GM18519 (cell line): ENCODE results near the gene MEGF11.

ENCODE experiments used
- ATAC-seq: cut with Tn5 transposase; IDR thresholded peaks from one replicate; pipeline ENCODE4 v1.9.1; 2021; ENCODE audit warnings: mild to moderate bottlenecking, moderate library complexity; ENCODE audit not compliant: unreplicated experiment, low FRiP score

The MEGF11 gene

GRCh38 chr15:66253418-66254088 lies at the start of gene MEGF11:
MEGF11 (minus strand) TSS chr15:66253750; CDS start chr15:66128403, 125,347 bp downstream.
- no peak for ATAC-seq

GRCh38 chr15:66302489-66303278 lies 49.1 kb upstream of the MEGF11 start:
- ATAC-seq, result no peak

- no peak for ATAC-seq
Measured at GRCh38 chr15:66298803-66299251, 45.3 kb upstream of the MEGF11 start.

GRCh38 chr15:66296186-66296585 lies 42.6 kb upstream of the MEGF11 start:
- no peak for ATAC-seq

DNA sequence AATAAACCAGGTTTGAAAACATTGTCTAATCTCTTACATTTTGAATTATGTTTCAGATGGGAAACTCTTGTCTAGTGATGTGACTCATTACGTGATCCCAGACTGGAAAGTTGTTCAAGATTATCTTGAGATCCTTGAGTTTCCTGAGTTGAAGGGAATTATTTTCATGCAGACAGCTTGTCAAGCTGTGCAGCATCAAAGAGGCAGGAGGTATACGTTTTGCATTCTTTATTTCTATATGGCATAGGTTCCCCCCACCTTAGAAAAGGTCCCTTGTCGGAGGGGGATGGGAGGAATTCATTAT lies 41.3 kb upstream of the MEGF11 start:
- no peak for ATAC-seq

- ATAC-seq, result peak; percentile 9
Measured at GRCh38 chr15:66294157-66294931, 40.8 kb upstream of the MEGF11 start.

GRCh38 chr15:66293419-66294156 lies 40.0 kb upstream of the MEGF11 start, which contains the start of gene DIS3L:
DIS3L (plus strand) TSS chr15:66293568; CDS start chr15:66293597, 29 bp downstream.
- peak; percentile 42 for ATAC-seq

DNA sequence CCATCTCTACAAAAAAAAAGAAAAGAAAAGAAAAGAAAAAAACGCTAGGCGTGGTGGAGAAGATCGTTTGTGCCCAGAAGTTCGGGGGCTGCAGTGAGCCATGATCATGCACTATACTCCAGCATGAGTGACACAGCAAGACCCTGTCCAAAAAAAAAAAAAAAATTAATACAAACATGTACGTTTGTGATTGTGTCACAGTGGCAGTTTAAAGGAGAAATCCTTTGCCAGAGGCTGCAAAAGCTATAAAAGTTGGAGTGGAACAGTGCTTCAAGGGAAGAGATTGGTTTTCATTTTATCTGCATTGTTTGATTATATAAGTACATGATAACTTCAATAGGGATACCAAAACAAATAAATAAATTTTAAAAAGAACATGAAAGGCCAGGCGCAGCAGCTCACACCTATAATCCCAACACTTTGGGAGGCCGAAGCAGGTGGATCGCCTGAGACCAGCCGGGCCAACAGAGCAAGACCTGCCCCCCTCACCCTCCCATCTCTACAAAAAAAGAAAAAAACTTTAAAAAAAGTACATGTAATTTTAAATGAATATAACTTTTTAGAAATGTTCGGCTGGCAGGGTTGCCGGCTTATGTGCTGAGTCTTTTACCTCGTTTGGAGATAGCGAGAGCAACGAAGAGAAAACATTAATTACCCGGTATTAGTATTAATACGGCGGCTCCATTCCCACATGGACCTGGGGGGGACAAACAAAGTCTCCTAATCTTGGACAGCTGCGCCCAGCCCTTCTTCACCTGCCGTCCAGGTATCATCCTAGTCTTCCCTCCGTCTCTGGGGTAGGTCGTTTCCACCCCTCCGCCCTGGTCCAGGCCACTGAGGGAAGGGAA lies 39.2 kb upstream of the MEGF11 start:
- no peak for ATAC-seq

DNA sequence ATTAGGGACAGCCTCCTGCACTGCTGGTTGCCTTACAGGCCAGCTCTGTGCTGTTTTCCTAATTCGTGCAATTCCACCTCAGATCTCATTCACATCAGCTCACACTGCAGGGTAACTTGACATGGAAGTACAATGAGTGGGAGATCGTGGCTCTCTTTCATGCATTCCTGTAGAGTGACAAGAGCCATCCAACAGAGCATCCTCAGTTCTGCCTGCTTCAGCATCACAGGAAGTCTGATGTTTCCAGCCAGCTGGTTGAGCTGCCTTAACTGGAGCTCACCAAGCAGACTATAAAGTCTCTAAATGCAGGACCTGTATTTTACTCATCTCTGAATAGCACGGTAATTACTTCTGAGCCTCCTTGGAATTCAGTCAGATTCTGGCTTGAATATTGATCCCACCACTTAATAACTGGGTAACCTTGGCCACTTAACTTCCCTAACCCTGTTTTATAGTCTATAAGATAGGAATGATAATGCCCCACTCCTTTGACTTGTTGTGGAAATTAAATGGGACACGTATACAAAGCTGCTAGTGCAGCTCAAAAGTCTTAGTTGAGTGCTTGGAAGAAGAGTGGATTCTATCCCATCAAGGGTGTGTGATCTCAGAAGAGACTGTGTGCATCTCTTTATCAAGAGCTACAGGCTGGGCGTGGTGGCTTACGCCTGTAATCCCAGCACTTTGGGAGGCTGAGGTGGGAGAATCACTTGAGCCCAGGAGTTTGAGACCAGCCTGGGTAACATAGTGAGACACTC lies 38.4 kb upstream of the MEGF11 start:
- ATAC-seq, result no peak

DNA sequence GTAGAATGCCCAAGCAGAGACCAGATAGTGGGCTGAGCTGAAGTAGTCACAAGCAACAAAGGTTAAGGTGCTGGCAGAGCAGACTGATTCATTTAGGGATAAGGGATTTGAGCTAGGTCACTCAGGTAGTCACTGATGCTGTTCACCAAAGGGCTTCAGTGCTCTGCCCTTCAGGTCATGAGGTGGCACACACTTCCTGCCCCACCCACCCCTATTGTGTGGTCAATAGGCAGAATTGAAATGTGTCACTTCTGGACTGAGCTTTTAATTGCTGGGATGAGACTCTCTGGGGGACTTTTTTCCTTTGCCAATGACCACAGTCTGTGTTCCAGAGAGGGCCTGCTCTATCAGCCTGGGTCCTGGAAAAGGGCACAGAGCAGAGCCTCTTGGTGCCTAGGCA lies 37.0 kb upstream of the MEGF11 start:
- no peak for ATAC-seq

DNA sequence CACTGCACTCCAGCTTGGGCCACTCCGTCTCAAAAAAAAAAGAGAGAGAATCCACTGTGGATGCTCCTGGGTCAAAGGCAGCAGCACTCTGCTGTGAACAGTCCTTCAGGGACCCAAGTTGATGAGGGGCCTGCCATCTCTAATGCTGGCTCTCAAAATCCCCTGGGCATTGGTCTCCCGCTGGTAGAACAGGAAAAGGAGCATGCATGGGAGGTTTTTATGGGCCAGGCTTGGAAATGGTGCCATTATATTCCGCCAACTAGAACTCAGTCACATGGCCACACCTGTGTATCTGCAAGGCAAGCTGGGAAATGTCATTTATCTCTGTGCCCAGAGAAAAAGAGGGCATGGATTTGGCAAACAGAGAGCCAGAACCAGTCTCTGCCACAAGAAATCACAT lies 36.5 kb upstream of the MEGF11 start:
- no peak for ATAC-seq

DNA sequence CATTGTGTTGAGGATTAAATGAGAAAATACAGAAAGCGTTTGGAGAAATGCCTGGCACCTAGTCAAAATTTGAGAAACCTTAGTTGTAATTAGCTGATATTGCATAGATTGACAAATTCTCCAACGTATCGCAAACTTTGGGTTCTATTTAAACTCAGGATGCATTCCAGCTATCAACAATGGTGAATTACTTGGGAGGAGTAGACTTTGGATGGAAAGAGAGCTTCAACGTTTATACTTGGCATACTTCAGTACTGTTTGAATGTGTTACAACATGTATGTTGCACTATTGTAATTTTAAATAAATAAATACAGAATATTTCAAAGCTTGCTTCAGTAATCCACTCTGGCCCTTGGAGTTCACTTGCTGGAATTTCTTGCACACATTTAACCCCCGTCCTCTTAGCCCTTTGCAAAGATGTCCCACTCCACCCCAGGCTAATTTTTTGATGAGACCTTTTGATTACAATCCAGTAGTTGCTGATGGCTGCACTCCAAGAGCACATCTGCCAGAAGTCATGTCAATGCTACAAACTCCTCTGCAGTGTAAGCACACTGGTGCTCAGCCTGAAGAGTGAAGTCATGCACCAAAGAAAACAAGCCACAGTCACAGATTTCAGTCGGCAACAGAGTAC lies 35.1 kb upstream of the MEGF11 start:
- ATAC-seq, result no peak

DNA sequence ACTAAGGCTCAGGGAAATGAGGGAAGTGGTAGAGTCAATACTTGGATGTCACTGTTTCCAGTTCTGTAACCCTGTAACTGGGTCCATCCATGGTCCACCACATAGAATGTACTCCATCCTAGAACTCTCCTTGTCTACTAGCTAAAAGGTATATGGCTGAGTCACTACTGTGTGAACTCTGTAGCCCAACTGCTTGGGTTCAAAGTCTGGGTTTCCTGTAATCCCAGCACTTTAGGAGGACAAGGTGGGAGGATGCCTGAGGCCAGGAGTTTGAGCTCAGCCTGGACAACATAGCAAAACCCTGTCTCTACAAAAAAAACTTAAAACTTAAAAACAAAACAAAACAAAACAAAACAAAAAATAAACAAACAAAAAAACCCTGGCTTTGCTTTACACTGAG lies 34.5 kb upstream of the MEGF11 start:
- no peak for ATAC-seq

DNA sequence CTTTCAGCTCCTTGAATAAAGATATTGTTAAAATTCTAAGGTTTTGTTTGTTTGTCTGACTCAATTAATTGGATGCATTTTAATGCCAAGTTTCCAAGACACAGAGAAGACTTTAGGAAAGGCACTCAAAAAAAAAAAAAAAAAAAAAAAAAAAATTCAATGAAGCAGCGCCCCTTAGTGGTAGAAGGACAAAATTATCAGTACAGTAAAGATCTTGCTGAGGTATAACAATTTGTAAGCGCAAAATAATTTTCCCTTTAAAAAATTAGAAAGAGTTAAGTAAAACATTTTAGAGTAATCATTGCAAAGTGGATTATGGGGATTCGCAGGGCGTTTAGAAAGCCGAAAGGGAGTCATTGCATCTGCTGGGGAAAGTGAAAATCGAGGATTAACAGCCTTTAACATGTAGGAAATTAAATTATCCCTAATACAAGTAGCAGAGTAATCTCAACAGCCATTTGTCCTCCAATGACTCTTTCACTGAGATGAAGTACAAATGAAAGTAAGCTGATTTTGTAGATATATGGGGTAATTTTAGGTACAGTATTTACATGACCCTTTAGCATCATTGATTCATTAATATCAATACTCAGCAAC lies 34.0 kb upstream of the MEGF11 start:
- ATAC-seq, result no peak

GRCh38 chr15:66285533-66286280 lies 32.2 kb upstream of the MEGF11 start:
- no peak for ATAC-seq

GRCh38 chr15:66284271-66284670 lies 30.7 kb upstream of the MEGF11 start:
- ATAC-seq, result no peak

DNA sequence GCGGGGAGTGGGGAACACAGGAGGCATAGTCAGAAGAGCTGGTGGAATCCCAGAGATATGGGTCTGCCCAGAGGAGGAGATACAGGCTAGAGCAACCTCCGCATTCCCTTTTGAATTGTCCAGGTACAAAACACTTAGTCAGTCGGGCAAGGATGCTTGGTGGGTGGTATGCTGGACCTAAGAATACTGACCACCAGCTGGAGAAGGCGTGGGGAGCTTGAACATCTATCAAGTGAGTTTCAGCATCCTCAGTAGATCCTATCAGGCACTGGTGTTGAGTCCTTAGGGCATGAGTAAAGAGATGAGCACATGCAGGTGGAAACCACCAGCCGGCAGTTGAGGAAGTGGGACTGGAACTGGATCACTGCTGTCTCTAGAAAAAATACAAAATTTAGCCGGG lies 25.1 kb upstream of the MEGF11 start:
- ATAC-seq, result no peak
